GM19372 (cell line): ENCODE results near the gene RNF25.

Source experiments
- ATAC-seq: cut with Tn5 transposase; IDR thresholded peaks from one replicate; pipeline ENCODE4 v1.9.1; 2021; ENCODE audit warnings: mild to moderate bottlenecking, low read depth, moderate library complexity; ENCODE audit not compliant: unreplicated experiment

Gene RNF25

GRCh38 chr2:218627939-218628338 is 43.9 kb downstream of the RNF25 start:
- no peak for ATAC-seq

- no peak for ATAC-seq
These were observed 45.4 kb downstream of the RNF25 start for GRCh38 chr2:218626369-218626768.

GRCh38 chr2:218623366-218623705 is 48.5 kb downstream of the RNF25 start:
- ATAC-seq, result no peak

GRCh38 chr2:218622606-218623365 is 49.0 kb downstream of the RNF25 start:
- ATAC-seq, result no peak

GRCh38 chr2:218621007-218621406 is 50.8 kb downstream of the RNF25 start:
- no peak for ATAC-seq

GRCh38 chr2:218618102-218618860 is 53.5 kb downstream of the RNF25 start:
- no peak for ATAC-seq

- ATAC-seq, result no peak
These were observed 55.9 kb downstream of the RNF25 start for GRCh38 chr2:218615868-218616315.
